SK-N-MC (cell line): Measurements from ENCODE around the gene TRPM4.

ENCODE experiments used
- EZH2 ChIP-seq: fragments of 200-600 bp; sonication (generic); IDR thresholded peaks from one replicate; pipeline ENCODE4 v1.6.1; 2017; ENCODE audit warnings: antibody characterized with exemption
- POLR2AphosphoS5 ChIP-seq: IDR thresholded peaks from 2 replicates; pipeline ENCODE4 v1.6.1; 2012; ENCODE audit warnings: mild to moderate bottlenecking, low read depth, low read length, borderline replicate concordance

GRCh38 chr19:49168421-49168820 lies 10.8 kb downstream of the TRPM4 start:
- no peak for TF ChIP-seq POLR2AphosphoS5
- TF ChIP-seq EZH2, result no peak
